Activated CD4-positive, alpha-beta T cell treated with anti-CD3 and anti-CD28 coated beads, Interleukin-2, amount 10 ng/mL, durations not matched to agents 7 days and 5 days (primary cell): ENCODE results near the gene NCBP3. TPM values are rescaled to one million over a fixed set of nuclear protein-coding genes. Genes with fewer than 3 reads are reported as not detected.
A peak's percentile ranks its signal among the peaks of the same experiment; 100 is the strongest.
"Not testable (repeated sequence)": the region's sequence is repeated elsewhere in the genome, so short reads cannot be mapped to it uniquely, and the experiment has no call there.

ENCODE experiments used
- CTCF ChIA-PET: fragments of 350-600 bp; sonication (Branson Sonifier 250); formaldehyde crosslinking; loops from one replicate; lab custom pipeline; 2021; ENCODE audit warnings: antibody characterized with exemption; lab: Charles Lee
- POLR2A ChIA-PET: fragments of 350-600 bp; sonication (Branson Sonifier 250); formaldehyde crosslinking; loops from one replicate; lab custom pipeline; 2021; ENCODE audit warnings: antibody characterized with exemption; lab: Charles Lee
- DNase-seq: peaks from one replicate; pipeline ENCODE4 v3.0.0-alpha.2; 2020
- H3K27ac Mint-ChIP-seq: one replicate; pipeline ENCODE4 v1.8.0; 2021; ENCODE audit warnings: mild to moderate bottlenecking, moderate library complexity, mixed read lengths
- H3K27me3 Mint-ChIP-seq: one replicate; pipeline ENCODE4 v1.8.0; 2021; ENCODE audit warnings: mixed read lengths
- H3K36me3 Mint-ChIP-seq: one replicate; pipeline ENCODE4 v1.8.0; 2021; ENCODE audit warnings: low read depth, mixed read lengths
- H3K4me1 Mint-ChIP-seq: one replicate; pipeline ENCODE4 v1.8.0; 2021; ENCODE audit warnings: mixed read lengths
- H3K4me3 Mint-ChIP-seq: one replicate; pipeline ENCODE4 v1.8.0; 2021; ENCODE audit warnings: mild to moderate bottlenecking, moderate library complexity, mixed read lengths
- H3K9me3 Mint-ChIP-seq: one replicate; pipeline ENCODE4 v1.8.0; 2021; ENCODE audit warnings: mixed read lengths
- total RNA-seq, 2 experiments: library from RNA; stranded (reverse); gene quantifications; one replicate each; pipeline ENCODE4 v1.2.3, GENCODE V29; 2021

The NCBP3 gene
- total RNA-seq, 2 experiments from 2014 or later = 43.6 to 43.7 TPM

GRCh38 chr17:3801347-3801746 is 44.7 kb downstream of the NCBP3 start:
- ChIA-PET CTCF (interaction anchor here (0.9 to 1.8 kb wide), 4 partner anchors 32 to 64 kb away, joined by 3 to 6 read pairs (median 4); no protein-coding TSS in a partner anchor), POLR2A (no interaction called here)
- Mint-ChIP-seq H3K27ac (no peak overlapping the region), H3K4me1 (peaks cover 23% of the 10 kb centered on the region), H3K36me3 (no peaks in the 10 kb centered on the region), H3K9me3 (no peaks in the 10 kb centered on the region), H3K27me3 (no peaks in the 10 kb centered on the region), H3K4me3 (no peak overlapping the region)
- DNase-seq = no peak

GRCh38 chr17:3800362-3801271 is 45.4 kb downstream of the NCBP3 start, which contains the start of gene ITGAE:
ITGAE (minus strand) TSS chr17:3801188; CDS start chr17:3801144, 44 bp downstream.
- H3K4me3 Mint-ChIP-seq = no peak within 1 kb of the TSS
- H3K27ac Mint-ChIP-seq = peak within 1 kb of the TSS; percentile 9
- no peaks in the 10 kb centered on the region for H3K36me3 Mint-ChIP-seq
- H3K4me1 Mint-ChIP-seq = peaks cover 31% of the 10 kb centered on the region
- ChIA-PET POLR2A (no interaction called here), CTCF (interaction anchor here (0.7 to 1.8 kb wide), 5 partner anchors 31 to 67 kb away, joined by 3 to 6 read pairs (median 4); no protein-coding TSS in a partner anchor)
- no peak for DNase-seq
- no peaks in the 10 kb centered on the region for H3K9me3 Mint-ChIP-seq
- no peaks in the 10 kb centered on the region for H3K27me3 Mint-ChIP-seq

DNA sequence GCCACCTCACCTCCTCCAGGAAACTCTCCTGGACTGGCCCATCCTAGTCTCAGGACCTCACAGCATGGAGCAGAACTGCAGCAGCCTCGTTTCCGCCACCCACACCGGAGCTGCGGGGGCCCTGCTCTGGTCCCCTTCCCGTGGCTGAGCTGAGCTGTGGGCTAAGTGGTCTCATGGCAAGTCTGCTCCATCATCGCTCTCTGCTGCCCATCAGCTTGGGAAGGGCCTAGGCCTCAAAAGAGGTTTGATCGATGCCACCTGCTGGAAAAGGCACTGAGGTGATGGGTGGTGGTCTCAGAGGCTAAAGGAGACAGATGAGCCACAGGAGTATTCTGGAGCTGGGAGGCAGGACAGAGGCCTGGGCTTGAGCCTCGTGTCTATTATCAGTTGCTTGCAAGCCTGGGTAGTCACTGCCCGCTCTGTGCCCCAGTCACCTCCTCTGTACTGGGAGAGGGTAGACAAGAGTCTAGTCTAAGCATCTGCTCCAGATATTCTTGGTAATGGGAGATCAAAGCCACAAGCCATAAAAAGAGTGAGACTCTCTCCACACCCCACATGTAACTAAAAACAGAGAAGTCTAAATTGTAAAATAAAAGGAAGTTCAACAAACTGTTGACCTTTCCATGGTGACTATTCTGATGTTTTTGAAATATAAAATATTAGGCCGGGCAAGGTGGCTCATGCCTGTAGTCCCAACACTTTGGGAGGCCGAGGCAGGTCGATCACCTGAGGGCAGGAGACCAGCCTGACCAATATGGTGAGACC is 46.7 kb downstream of the NCBP3 start:
- H3K4me1 Mint-ChIP-seq = peaks cover 33% of the 10 kb centered on the region
- H3K27ac Mint-ChIP-seq = no peak overlapping the region
- ChIA-PET POLR2A (no interaction called here), CTCF (interaction anchor here (0.7 kb wide), 1 partner anchor 66 kb away, joined by 3 read pairs; no protein-coding TSS in a partner anchor)
- H3K9me3 Mint-ChIP-seq = no peaks in the 10 kb centered on the region
- DNase-seq = no peak
- no peaks in the 10 kb centered on the region for H3K27me3 Mint-ChIP-seq
- H3K4me3 Mint-ChIP-seq = no peak overlapping the region
- H3K36me3 Mint-ChIP-seq = no peaks in the 10 kb centered on the region

- Mint-ChIP-seq H3K9me3 (no peaks in the 10 kb centered on the region), H3K36me3 (no peaks in the 10 kb centered on the region), H3K27ac (no peak overlapping the region), H3K4me1 (peaks cover 29% of the 10 kb centered on the region), H3K4me3 (no peak overlapping the region), H3K27me3 (no peaks in the 10 kb centered on the region)
- ChIA-PET POLR2A (no interaction called here), CTCF (no interaction called here)
- DNase-seq = no peak
Measured at GRCh38 chr17:3798273-3799180, 47.5 kb downstream of the NCBP3 start.

DNA sequence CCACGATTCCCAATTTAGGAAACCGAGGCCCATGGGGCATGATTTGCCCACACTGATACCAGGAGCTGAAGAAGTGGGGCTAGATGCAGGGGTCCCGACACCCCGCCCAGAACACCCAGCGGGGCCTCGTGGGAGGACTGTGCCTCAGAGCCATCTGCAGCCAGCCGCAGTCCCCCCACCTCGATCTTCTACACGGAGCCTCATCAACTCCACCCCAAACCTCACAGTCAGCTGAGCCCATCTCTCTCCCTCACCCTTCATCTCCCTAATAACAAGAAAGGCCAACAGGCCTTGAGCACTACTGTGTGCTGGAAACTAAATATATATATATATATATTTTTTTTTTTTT is 49.2 kb downstream of the NCBP3 start:
- H3K27ac Mint-ChIP-seq = peak overlapping the region; percentile 27
- DNase-seq = no peak
- H3K4me1 Mint-ChIP-seq = peaks cover 30% of the 10 kb centered on the region
- H3K27me3 Mint-ChIP-seq = no peaks in the 10 kb centered on the region
- POLR2A ChIA-PET = interaction anchor here (0.9 to 1.0 kb wide), 2 partner anchors 8 to 56 kb away, joined by 3 read pairs; no protein-coding TSS in a partner anchor
- CTCF ChIA-PET = interaction anchor here (0.7 to 2.7 kb wide), 11 partner anchors 9 to 73 kb away, joined by 3 to 10 read pairs (median 4); partner anchors contain the start of genes HASPIN and NCBP3
- H3K36me3 Mint-ChIP-seq = no peaks in the 10 kb centered on the region
- H3K9me3 Mint-ChIP-seq = no peaks in the 10 kb centered on the region
- H3K4me3 Mint-ChIP-seq = no peak overlapping the region

GRCh38 chr17:3796110-3796821 is 49.8 kb downstream of the NCBP3 start:
- ChIA-PET POLR2A (interaction anchor here (0.9 to 1.0 kb wide), 2 partner anchors 9 to 56 kb away, joined by 3 read pairs; no protein-coding TSS in a partner anchor), CTCF (interaction anchor here (0.6 to 2.7 kb wide), 13 partner anchors 9 to 73 kb away, joined by 3 to 10 read pairs (median 4); partner anchors contain the start of genes HASPIN and NCBP3)
- no peak overlapping the region for H3K4me3 Mint-ChIP-seq
- peak; percentile 67 for DNase-seq
- H3K4me1 Mint-ChIP-seq = peaks cover 35% of the 10 kb centered on the region
- H3K36me3 Mint-ChIP-seq = no peaks in the 10 kb centered on the region
- no peaks in the 10 kb centered on the region for H3K27me3 Mint-ChIP-seq
- H3K9me3 Mint-ChIP-seq = no peaks in the 10 kb centered on the region
- H3K27ac Mint-ChIP-seq = peak overlapping the region; percentile 27

DNA sequence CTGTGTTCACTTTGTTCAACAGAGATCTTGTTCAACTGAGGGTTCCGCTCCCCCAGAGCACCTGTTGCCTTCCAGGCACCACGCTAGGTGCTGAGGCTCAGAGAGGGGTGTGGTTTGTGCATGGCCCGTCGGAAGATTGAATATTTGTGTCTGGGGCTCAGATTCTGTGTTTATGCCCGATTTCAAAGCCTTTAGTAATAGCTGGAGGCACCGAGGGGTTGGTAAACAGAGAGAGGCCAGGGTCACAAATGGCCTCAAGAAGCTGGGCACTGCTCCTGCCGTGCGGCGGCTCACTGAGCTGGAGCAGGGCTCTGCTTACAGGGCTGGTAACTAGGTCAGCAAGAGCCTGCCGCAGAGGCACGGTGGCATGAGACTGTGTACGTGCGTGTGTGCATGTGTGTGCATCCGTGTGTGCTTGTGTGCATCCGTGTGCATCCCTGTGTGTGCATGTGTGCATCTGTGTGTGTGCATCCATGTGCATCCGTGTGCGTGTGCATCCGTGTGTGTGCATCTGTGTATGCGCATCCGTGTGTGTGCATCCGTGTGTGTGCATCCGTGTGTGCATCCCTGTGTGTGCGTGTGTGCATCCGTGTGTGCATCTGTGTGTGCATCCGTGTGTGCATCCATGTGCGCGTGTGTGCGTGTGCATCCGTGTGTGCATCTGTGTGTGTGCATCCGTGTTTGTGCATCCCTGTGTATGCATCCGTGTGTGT is 50.5 kb downstream of the NCBP3 start:
- Mint-ChIP-seq H3K27ac (no peak overlapping the region), H3K36me3 (no peaks in the 10 kb centered on the region), H3K9me3 (no peaks in the 10 kb centered on the region), H3K4me1 (peaks cover 39% of the 10 kb centered on the region), H3K4me3 (no peak overlapping the region), H3K27me3 (no peaks in the 10 kb centered on the region)
- POLR2A ChIA-PET = no interaction called here
- CTCF ChIA-PET = interaction anchor here (0.6 to 2.7 kb wide), 6 partner anchors 15 to 72 kb away, joined by 3 to 10 read pairs (median 5); partner anchors contain the start of genes HASPIN and NCBP3
- DNase-seq = no peak

- H3K27ac Mint-ChIP-seq = no peak overlapping the region
- peaks cover 44% of the 10 kb centered on the region for H3K4me1 Mint-ChIP-seq
- H3K36me3 Mint-ChIP-seq = no peaks in the 10 kb centered on the region
- no peak overlapping the region for H3K4me3 Mint-ChIP-seq
- no peaks in the 10 kb centered on the region for H3K27me3 Mint-ChIP-seq
- no peak for DNase-seq
- POLR2A ChIA-PET = no interaction called here
- no peaks in the 10 kb centered on the region for H3K9me3 Mint-ChIP-seq
- CTCF ChIA-PET = interaction anchor here (0.6 to 2.7 kb wide), 5 partner anchors 14 to 64 kb away, joined by 3 to 10 read pairs (median 5); partner anchors contain the start of gene NCBP3
Measured at GRCh38 chr17:3794557-3795389, 51.3 kb downstream of the NCBP3 start.

DNA sequence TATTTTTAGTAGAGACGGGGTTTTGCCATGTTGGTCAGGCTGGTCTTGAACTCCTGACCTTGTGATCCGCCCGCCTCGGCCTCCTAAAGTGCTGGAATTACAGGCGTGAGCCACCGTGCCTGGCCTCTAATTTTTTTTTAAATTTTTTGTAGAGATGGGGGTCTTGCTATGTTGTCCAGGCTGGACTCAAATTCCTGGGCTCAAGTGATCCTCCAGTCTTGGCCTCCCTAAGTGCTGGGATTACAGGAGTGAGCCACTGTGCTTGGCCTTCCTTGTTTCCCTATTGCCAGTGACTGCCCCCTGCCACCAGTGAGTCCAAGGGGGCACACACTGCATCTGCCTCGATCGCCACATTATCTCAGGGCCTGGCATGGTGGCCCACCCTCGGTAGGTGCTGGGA is 51.9 kb downstream of the NCBP3 start:
- CTCF ChIA-PET = interaction anchor here (0.6 to 1.5 kb wide), 2 partner anchors 11 to 21 kb away, joined by 4 read pairs; no protein-coding TSS in a partner anchor
- H3K36me3 Mint-ChIP-seq, H3K4me3 Mint-ChIP-seq, H3K27ac Mint-ChIP-seq, H3K27me3 Mint-ChIP-seq, H3K9me3 Mint-ChIP-seq, DNase-seq, POLR2A ChIA-PET: not testable (repeated sequence)
- H3K4me1 Mint-ChIP-seq = peaks cover 47% of the 10 kb centered on the region

DNA sequence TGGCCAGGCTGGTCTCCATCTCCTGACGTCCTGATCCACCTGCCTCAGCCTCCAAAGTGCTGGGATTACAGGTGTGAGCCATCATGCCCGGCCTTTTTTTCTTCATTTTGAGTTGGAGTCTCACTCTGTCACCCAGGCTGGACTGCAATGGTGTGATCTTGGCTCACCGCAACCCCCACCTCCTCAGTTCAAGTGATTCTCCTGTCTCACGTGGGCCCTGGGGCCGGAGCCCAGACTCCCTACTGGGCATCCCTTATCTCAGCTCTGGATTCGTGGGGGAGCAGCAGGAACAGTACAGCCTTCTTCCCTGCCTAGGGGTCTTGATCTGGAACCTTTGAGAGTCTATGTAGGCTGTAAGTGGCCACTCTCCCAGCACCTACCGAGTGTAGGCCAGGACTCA is 52.8 kb downstream of the NCBP3 start:
- CTCF ChIA-PET = interaction anchor here (0.9 to 1.5 kb wide), 2 partner anchors 12 to 55 kb away, joined by 3 to 4 read pairs; no protein-coding TSS in a partner anchor
- Mint-ChIP-seq H3K27ac (peak overlapping the region; percentile 25), H3K4me1 (peaks cover 46% of the 10 kb centered on the region)
- POLR2A ChIA-PET, H3K9me3 Mint-ChIP-seq, H3K36me3 Mint-ChIP-seq, DNase-seq, H3K27me3 Mint-ChIP-seq, H3K4me3 Mint-ChIP-seq: not testable (repeated sequence)
